K562 treated with DMSO at 1 percent for 4 hours (cell line): Measurements from ENCODE around the gene PPIL1. TPM values are rescaled to one million over a fixed set of nuclear protein-coding genes. Genes with fewer than 3 reads are reported as not detected.

Experiments
- total RNA-seq: library from RNA; unstranded; fragments of 300-600 nt; gene quantifications from 2 replicates; pipeline ENCODE4 v1.2.3, GENCODE V29; 2022; ENCODE audit not compliant: insufficient read depth

Gene PPIL1
- 39.9 and 44.6 TPM in 2 replicates for total RNA-seq

GRCh38 chr6:36874443-36875249 lies at the start of gene PPIL1:
TSS of gene PPIL1 (minus strand) at chr6:36874803. CDS start at chr6:36874772, 31 bp downstream.

GRCh38 chr6:36885461-36886401 lies 11.1 kb upstream of the PPIL1 start, which contains the start of gene C6orf89:
TSS of gene C6orf89 (plus strand) at chr6:36885952. CDS start at chr6:36899445, 13,493 bp downstream.

GRCh38 chr6:36838896-36839748 lies 35.5 kb downstream of the PPIL1 start, which contains the start of gene CPNE5:
TSS of gene CPNE5 (minus strand) at chr6:36839444. CDS start at chr6:36839377, 67 bp downstream.

Other genes starting within 250 kb of the PPIL1 start
- 13.8 and 18.0 TPM in 2 replicates for gene CDKN1A, start 196.1 kb downstream of the PPIL1 start, total RNA-seq
- not detected in 2 replicates for gene RAB44, start 177.0 kb downstream of the PPIL1 start, total RNA-seq
- 1.0 and 1.6 TPM in 2 replicates for gene CPNE5, start 35.4 kb downstream of the PPIL1 start, total RNA-seq
- 51.7 and 52.3 TPM in 2 replicates for gene C6orf89, start 11.1 kb upstream of the PPIL1 start, total RNA-seq
- gene PI16, start 79.9 kb upstream of the PPIL1 start, total RNA-seq: 0.46 and 4.2 TPM in 2 replicates
- gene MTCH1, start 111.4 kb upstream of the PPIL1 start, total RNA-seq: 237 and 251 TPM in 2 replicates
- gene FGD2, start 130.9 kb upstream of the PPIL1 start, total RNA-seq: not detected in 2 replicates